Measurements from ENCODE around the gene AOPEP. TPM values are rescaled to one million over a fixed set of nuclear protein-coding genes. Genes with fewer than 3 reads are reported as not detected.
"Not testable (repeated sequence)": the region's sequence is repeated elsewhere in the genome, so short reads cannot be mapped to it uniquely, and the experiment has no call there.

AOPEP gene
- total RNA-seq, 1 donor from 2014 or later, result 25.8 TPM

DNA sequence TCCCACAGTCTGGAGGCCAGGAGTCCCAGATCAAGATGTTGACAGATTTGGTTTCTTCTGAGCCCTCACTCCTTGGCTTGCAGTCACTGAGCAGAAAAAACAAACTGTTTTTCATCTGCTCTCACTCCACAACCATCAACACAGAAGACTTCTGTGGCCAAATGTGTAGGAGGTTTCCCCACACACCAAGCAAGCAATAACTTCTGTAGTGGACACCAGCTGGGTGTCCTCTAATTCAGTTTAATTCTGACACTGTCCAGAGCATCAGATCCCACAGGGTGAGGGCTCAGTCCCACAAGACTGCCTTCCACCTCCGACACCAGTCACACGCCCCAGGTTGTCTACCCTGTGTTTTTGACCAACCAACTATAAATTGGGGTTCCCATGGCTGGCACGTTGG, 209.9 kb downstream of the AOPEP start:
- Mint-ChIP-seq H3K4me1 (ENCODE audit: low read depth, unreplicated experiment) (peaks cover 16% of the 10 kb centered on the region), H3K36me3 (ENCODE audit: unreplicated experiment) (no peaks in the 10 kb centered on the region), H3K27me3 (ENCODE audit: unreplicated experiment) (peaks cover 10% of the 10 kb centered on the region), H3K4me3 (ENCODE audit: unreplicated experiment) (no peak overlapping the region), H3K27ac (ENCODE audit: unreplicated experiment) (no peak overlapping the region), H3K9me3 (ENCODE audit: unreplicated experiment) (peaks cover 1% of the 10 kb centered on the region)
- TF ChIP-seq, protein P1, sequence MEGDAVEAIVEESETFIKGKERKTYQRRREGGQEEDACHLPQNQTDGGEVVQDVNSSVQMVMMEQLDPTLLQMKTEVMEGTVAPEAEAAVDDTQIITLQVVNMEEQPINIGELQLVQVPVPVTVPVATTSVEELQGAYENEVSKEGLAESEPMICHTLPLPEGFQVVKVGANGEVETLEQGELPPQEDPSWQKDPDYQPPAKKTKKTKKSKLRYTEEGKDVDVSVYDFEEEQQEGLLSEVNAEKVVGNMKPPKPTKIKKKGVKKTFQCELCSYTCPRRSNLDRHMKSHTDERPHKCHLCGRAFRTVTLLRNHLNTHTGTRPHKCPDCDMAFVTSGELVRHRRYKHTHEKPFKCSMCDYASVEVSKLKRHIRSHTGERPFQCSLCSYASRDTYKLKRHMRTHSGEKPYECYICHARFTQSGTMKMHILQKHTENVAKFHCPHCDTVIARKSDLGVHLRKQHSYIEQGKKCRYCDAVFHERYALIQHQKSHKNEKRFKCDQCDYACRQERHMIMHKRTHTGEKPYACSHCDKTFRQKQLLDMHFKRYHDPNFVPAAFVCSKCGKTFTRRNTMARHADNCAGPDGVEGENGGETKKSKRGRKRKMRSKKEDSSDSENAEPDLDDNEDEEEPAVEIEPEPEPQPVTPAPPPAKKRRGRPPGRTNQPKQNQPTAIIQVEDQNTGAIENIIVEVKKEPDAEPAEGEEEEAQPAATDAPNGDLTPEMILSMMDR (IDR thresholded peaks at IDR 0.05; ENCODE audit: partially characterized antibody, unreplicated experiment), result no peak
- DNase-seq, result no peak

DNA sequence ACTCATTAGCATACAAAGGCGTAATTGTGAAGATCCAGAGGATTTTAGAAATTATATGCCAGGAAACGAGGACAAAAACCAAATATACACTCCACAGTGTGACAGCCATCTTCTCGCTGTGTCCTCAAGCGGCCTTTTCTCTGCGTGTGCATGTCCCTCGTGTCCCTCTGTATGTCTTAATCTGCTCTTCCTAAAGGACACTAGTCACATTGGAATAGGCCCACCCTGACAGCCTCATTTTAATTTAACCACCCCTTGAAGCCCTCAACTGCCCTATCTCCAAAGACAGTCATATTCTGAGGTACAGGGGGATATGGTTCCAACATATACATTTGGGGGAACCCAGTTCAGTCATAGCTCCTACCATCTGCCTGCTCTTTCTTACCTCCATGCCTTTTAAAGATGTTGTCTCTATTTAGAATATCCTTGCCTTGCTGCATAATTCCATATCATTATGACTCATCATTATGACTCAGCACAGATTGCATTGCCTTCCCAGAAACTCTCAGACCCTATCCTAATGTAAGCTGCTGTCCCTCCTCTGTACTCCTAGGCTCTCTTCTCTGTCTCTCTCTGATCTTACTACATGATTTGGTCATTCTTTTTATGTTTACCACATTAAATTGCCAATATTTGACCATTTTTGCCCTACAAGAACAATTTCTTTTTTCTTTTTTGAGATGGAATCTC, 210.9 kb downstream of the AOPEP start:
- Mint-ChIP-seq H3K27ac (ENCODE audit: unreplicated experiment) (no peak overlapping the region), H3K36me3 (ENCODE audit: unreplicated experiment) (no peaks in the 10 kb centered on the region), H3K9me3 (ENCODE audit: unreplicated experiment) (peaks cover 1% of the 10 kb centered on the region), H3K4me3 (ENCODE audit: unreplicated experiment) (no peak overlapping the region), H3K4me1 (ENCODE audit: low read depth, unreplicated experiment) (peaks cover 18% of the 10 kb centered on the region), H3K27me3 (ENCODE audit: unreplicated experiment) (peaks cover 10% of the 10 kb centered on the region)
- TF ChIP-seq, protein P1 (IDR thresholded peaks at IDR 0.05; ENCODE audit: partially characterized antibody, unreplicated experiment), result no peak
- DNase-seq, result no peak

DNA sequence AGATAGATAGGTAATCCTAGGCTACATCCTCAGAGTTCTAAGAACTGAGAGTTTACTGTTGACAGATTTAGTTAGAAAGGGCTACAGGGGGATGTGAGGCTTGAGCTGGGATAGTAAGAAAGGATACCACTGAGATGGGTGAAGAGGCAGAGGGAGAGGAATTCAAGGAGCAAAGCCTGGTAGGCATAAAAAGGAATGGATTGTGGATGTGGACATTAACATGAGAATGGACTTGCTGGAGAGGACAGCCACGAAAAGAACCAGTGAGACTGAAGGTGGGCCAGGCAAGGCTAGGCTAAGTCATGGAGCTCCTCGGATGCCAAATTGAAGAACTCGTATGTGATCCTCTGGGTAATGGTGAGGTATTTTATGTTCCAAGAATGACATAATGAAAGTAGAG, 211.9 kb downstream of the AOPEP start:
- Mint-ChIP-seq H3K9me3 (ENCODE audit: unreplicated experiment) (peaks cover 1% of the 10 kb centered on the region), H3K4me1 (ENCODE audit: low read depth, unreplicated experiment) (peaks cover 10% of the 10 kb centered on the region), H3K27me3 (ENCODE audit: unreplicated experiment) (peaks cover 10% of the 10 kb centered on the region), H3K4me3 (ENCODE audit: unreplicated experiment) (no peak overlapping the region), H3K27ac (ENCODE audit: unreplicated experiment) (no peak overlapping the region), H3K36me3 (ENCODE audit: unreplicated experiment) (no peaks in the 10 kb centered on the region)
- TF ChIP-seq, protein P1 (IDR thresholded peaks at IDR 0.05; ENCODE audit: partially characterized antibody, unreplicated experiment), result no peak
- no peak for DNase-seq

DNA sequence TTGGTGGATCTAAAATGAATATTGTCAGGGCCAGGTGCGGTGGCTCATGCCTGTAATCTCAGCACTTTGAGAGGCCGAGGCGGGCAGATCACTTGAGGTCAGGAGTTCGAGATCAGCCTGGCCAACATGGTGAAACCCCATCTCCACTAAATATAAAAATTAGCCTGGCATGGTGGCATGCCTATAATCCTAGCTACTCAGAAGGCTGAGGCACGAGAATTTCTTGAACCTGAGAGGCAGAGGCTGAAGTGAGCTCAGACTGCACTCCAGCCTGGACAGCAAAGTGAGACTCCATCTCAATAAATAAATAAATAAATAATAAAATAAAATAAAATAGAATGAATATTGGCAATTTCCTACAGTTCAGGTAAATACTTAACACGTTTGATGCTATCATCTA, 213.8 kb downstream of the AOPEP start:
- peaks cover 12% of the 10 kb centered on the region for H3K4me1 Mint-ChIP-seq (ENCODE audit: low read depth, unreplicated experiment)
- H3K9me3 Mint-ChIP-seq (ENCODE audit: unreplicated experiment); DNase-seq; H3K27ac Mint-ChIP-seq (ENCODE audit: unreplicated experiment); H3K36me3 Mint-ChIP-seq (ENCODE audit: unreplicated experiment); H3K27me3 Mint-ChIP-seq (ENCODE audit: unreplicated experiment); H3K4me3 Mint-ChIP-seq (ENCODE audit: unreplicated experiment): not testable (repeated sequence)

DNA sequence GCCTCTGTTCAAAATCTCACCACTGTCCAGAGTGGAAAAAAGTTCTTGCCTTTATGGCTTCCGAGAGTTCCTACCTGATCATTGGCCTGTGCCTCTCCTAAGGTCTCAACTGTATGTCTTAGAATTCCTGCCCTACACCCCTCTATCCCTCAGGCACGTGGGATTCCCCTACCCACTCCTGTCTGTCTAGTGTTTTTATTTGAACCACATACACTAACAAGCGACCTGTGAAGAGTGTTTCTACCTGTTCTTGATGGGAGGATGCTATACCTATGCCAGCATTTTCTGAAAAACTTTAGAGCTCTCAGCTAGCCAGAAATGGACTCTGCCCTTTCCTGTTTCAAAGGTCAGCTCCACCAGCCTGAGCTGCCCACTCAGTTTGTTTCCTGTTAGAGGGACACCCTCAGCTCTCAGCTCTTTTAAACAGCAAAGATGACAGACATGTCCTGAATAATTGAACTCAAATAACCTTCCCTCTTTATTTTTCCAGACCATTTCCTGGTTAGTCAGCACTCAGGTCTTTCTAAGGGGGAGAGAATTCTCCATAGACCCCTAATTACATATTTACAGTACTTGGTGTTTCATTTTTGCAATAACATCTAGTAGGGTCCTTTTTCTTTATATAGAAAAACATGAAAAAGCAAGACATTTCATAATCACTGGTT, 214.8 kb downstream of the AOPEP start:
- Mint-ChIP-seq H3K27me3 (ENCODE audit: unreplicated experiment) (peaks cover 6% of the 10 kb centered on the region), H3K27ac (ENCODE audit: unreplicated experiment) (no peak overlapping the region), H3K4me3 (ENCODE audit: unreplicated experiment) (no peak overlapping the region), H3K4me1 (ENCODE audit: low read depth, unreplicated experiment) (peaks cover 21% of the 10 kb centered on the region), H3K36me3 (ENCODE audit: unreplicated experiment) (no peaks in the 10 kb centered on the region), H3K9me3 (ENCODE audit: unreplicated experiment) (peaks cover 1% of the 10 kb centered on the region)
- no peak for DNase-seq
- TF ChIP-seq, protein P1 (IDR thresholded peaks at IDR 0.05; ENCODE audit: partially characterized antibody, unreplicated experiment), result no peak
